OCI-LY7 (cell line): ENCODE measurements around the gene LCAT. TPM values are rescaled to one million over a fixed set of nuclear protein-coding genes. Genes with fewer than 3 reads are reported as not detected.

Experiments
- BruUV-seq: library from RNA; stranded (reverse); fragments of 400-500 nt; replicated peaks from 2 replicates; lab custom pipeline; 2021; lab: Mats Ljungman, UMichigan
- CTCF ChIA-PET: fragments of 300-600 bp; sonication (Branson Sonifier 250); formaldehyde crosslinking; loops from one replicate; lab custom pipeline; 2022; ENCODE audit warnings: antibody characterized with exemption; ENCODE audit not compliant: unreplicated experiment; lab: Charles Lee
- POLR2A ChIA-PET: fragments of 300-600 bp; sonication (Branson Sonifier 250); formaldehyde crosslinking; loops from one replicate; lab custom pipeline; 2022; ENCODE audit warnings: antibody characterized with exemption; lab: Charles Lee
- DNase-seq: peaks from one replicate; pipeline ENCODE4 v3.0.0-alpha.2; 2015; ENCODE audit warnings: low spot score
- H2AFZ ChIP-seq: fragments of 200-600 bp; sonication (generic), shearing (Covaris generic); 2 replicates; pipeline ENCODE4 v1.6.1; 2014; ENCODE audit warnings: mild to moderate bottlenecking, antibody characterized with exemption, low read length, moderate library complexity
- H3K27ac ChIP-seq: fragments of 200-600 bp; sonication (generic); 2 replicates; pipeline ENCODE4 v1.5.1; 2014; ENCODE audit warnings: mixed run types, low read depth, mild to moderate bottlenecking, moderate library complexity, low read length, inconsistent platforms; ENCODE audit not compliant: poor library complexity, severe bottlenecking
- H3K36me3 ChIP-seq: fragments of 200-600 bp; sonication (generic); 2 replicates; pipeline ENCODE4 v1.6.1; 2014; ENCODE audit warnings: mild to moderate bottlenecking, antibody characterized with exemption, low read length, moderate library complexity, mixed read lengths; ENCODE audit not compliant: insufficient read depth
- H3K4me1 ChIP-seq: fragments of 200-600 bp; sonication (generic); 2 replicates; pipeline ENCODE4 v1.5.1; 2014; ENCODE audit warnings: mild to moderate bottlenecking, low read length; ENCODE audit not compliant: insufficient read depth, poor library complexity, severe bottlenecking
- H3K4me2 ChIP-seq: fragments of 200-600 bp; sonication (generic); 2 replicates; pipeline ENCODE4 v1.6.1; 2014; ENCODE audit warnings: mild to moderate bottlenecking, low read length
- H3K4me3 ChIP-seq: fragments of 200-600 bp; sonication (generic); 2 replicates; pipeline ENCODE4 v1.5.1; 2014; ENCODE audit warnings: mild to moderate bottlenecking, low read depth, low read length; ENCODE audit not compliant: poor library complexity, severe bottlenecking
- H3K79me2 ChIP-seq: fragments of 200-600 bp; sonication (generic); 2 replicates; pipeline ENCODE4 v1.6.1; 2016; ENCODE audit warnings: low read depth, mild to moderate bottlenecking, low read length, moderate library complexity, mixed read lengths; ENCODE audit not compliant: insufficient read depth
- H3K9me2 ChIP-seq: fragments of 200-600 bp; sonication (generic); 2 replicates; pipeline ENCODE4 v1.6.1; 2016; ENCODE audit warnings: mild to moderate bottlenecking, low read length, mixed read lengths; ENCODE audit not compliant: insufficient read depth
- H3K9me3 ChIP-seq: fragments of 200-600 bp; sonication (generic); 2 replicates; pipeline ENCODE4 v1.6.1; 2014; ENCODE audit warnings: mild to moderate bottlenecking, mixed run types, low read length, mixed read lengths
- H4K20me1 ChIP-seq: fragments of 200-600 bp; sonication (generic); 2 replicates; pipeline ENCODE4 v1.6.1; 2014; ENCODE audit warnings: mild to moderate bottlenecking, antibody characterized with exemption, low read length, moderate library complexity, mixed read lengths; ENCODE audit not compliant: insufficient read depth
- EZH2phosphoT487 ChIP-seq: fragments of 200-600 bp; sonication (generic); IDR thresholded peaks from 2 replicates; pipeline ENCODE4 v1.6.1; 2018; ENCODE audit warnings: low read depth, borderline replicate concordance, mild to moderate bottlenecking, mixed run types, antibody characterized with exemption, low read length, moderate library complexity, mixed read lengths
- intact Hi-C: fragments of 100-400 bp; cut with micrococcal nuclease; formaldehyde crosslinking; loops from one replicate; pipeline ENCODE4 v1.10.0; 2022; ENCODE audit not compliant: unreplicated experiment
- total RNA-seq, 2 experiments: library from RNA; depleted of rRNA in 1 of 2; stranded (reverse); fragments of >200 nt in 1 of 2; shearing (Covaris generic) in 1 of 2; gene quantifications; 2 replicates each; pipeline ENCODE4 v1.2.3, GENCODE V29; 2014 to 2022
- TF ChIP-seq, protein P1 (sequence below): fragments of 200-600 bp; sonication (generic); conservative IDR thresholded peaks from 2 replicates; pipeline ENCODE4 v1.5.1; 2014; ENCODE audit warnings: mild to moderate bottlenecking, antibody characterized with exemption, low read length, moderate library complexity, mixed read lengths

Gene LCAT
- total RNA-seq, 2 experiments from 2014 or later, result 4.4 to 9.8 TPM

DNA sequence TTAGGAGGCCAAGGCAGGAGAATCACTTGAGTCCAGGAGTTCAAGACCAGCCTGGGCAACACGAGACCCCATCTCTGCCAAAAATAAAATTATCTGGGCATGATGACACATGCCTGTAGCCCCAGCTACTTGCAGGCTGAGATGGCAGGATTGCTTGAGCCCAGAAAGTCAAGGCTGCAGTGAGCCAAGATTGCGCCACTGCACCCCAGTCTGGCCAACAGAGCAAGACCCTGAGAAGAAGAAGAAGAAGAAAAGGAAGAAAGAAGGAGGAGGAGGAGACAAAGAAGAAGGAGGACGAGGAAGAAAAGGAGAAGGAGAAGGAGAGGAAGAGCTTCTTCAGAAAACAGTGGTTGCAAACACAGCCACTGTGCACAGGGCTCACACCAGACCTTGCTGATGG is 44.8 kb upstream of the LCAT start:
- no peak overlapping the region for H3K4me2 ChIP-seq
- H3K79me2 ChIP-seq, result no peaks in the 10 kb centered on the region
- H3K36me3 ChIP-seq, result no peaks in the 10 kb centered on the region
- DNase-seq, result no peak
- H4K20me1 ChIP-seq, result no peaks in the 10 kb centered on the region
- CTCF ChIA-PET, result no interaction called here
- TF ChIP-seq EZH2phosphoT487, result no peak
- TF ChIP-seq, protein P1, sequence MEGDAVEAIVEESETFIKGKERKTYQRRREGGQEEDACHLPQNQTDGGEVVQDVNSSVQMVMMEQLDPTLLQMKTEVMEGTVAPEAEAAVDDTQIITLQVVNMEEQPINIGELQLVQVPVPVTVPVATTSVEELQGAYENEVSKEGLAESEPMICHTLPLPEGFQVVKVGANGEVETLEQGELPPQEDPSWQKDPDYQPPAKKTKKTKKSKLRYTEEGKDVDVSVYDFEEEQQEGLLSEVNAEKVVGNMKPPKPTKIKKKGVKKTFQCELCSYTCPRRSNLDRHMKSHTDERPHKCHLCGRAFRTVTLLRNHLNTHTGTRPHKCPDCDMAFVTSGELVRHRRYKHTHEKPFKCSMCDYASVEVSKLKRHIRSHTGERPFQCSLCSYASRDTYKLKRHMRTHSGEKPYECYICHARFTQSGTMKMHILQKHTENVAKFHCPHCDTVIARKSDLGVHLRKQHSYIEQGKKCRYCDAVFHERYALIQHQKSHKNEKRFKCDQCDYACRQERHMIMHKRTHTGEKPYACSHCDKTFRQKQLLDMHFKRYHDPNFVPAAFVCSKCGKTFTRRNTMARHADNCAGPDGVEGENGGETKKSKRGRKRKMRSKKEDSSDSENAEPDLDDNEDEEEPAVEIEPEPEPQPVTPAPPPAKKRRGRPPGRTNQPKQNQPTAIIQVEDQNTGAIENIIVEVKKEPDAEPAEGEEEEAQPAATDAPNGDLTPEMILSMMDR, result no peak
- H3K9me3 ChIP-seq, result no peaks in the 10 kb centered on the region
- H3K27ac ChIP-seq, result no peak overlapping the region
- no peaks in the 10 kb centered on the region for H3K9me2 ChIP-seq
- peaks cover 29% of the 10 kb centered on the region for H3K4me1 ChIP-seq
- intact Hi-C loops, result no loop called here
- H2AFZ ChIP-seq, result no peak overlapping the region
- POLR2A ChIA-PET, result no interaction called here
- no peak overlapping the region for H3K4me3 ChIP-seq
- no TSS peak for BruUV-seq

- Histone ChIP-seq H2AFZ (no peak overlapping the region), H3K36me3 (no peaks in the 10 kb centered on the region), H3K4me3 (no peak overlapping the region), H3K79me2 (no peaks in the 10 kb centered on the region), H3K9me2 (no peaks in the 10 kb centered on the region), H3K27ac (no peak overlapping the region), H3K4me1 (peaks cover 27% of the 10 kb centered on the region), H4K20me1 (no peaks in the 10 kb centered on the region), H3K4me2 (no peak overlapping the region), H3K9me3 (no peaks in the 10 kb centered on the region)
- TF ChIP-seq EZH2phosphoT487, result no peak
- TF ChIP-seq, protein P1, result no peak
- CTCF ChIA-PET, result no interaction called here
- no peak for DNase-seq
- POLR2A ChIA-PET, result interaction anchor here (0.7 to 0.8 kb wide), 2 partner anchors 11 to 1057 kb away, joined by 3 read pairs; partner anchors contain the start of gene DPEP2
- no TSS peak for BruUV-seq
- intact Hi-C loops, result no loop called here
Observed at GRCh38 chr16:67987460-67988160, 43.7 kb upstream of the LCAT start.

DNA sequence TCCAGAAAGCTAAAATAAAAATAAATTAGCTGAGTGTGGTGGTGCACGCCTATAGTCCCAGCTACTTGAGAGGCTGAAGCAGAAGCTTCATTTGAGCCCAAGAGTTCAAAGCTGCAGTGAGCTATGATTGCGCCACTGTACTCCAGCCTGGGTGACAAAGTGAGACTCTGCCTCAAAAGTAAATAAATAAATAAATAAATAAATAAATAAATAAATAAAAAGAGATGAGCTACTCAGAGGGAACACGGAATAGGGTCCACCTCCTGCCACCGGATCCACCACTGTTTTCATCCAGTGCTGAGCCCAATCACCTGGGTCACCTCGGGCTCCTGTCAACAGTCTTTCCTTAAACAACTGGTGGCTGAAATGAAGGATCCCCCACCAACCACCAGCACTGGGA is 43.0 kb upstream of the LCAT start:
- Histone ChIP-seq H3K4me3 (no peak overlapping the region), H3K4me2 (no peak overlapping the region), H2AFZ (no peak overlapping the region), H3K9me3 (no peaks in the 10 kb centered on the region), H3K36me3 (no peaks in the 10 kb centered on the region), H3K79me2 (no peaks in the 10 kb centered on the region), H3K4me1 (peaks cover 27% of the 10 kb centered on the region), H3K27ac (no peak overlapping the region), H3K9me2 (no peaks in the 10 kb centered on the region), H4K20me1 (no peaks in the 10 kb centered on the region)
- CTCF ChIA-PET, result no interaction called here
- intact Hi-C loops, result no loop called here
- POLR2A ChIA-PET, result interaction anchor here (0.6 to 1.3 kb wide), 4 partner anchors 12 to 98 kb away, joined by 3 to 4 read pairs (median 4); partner anchors contain the start of genes DPEP2 and NFATC3
- DNase-seq, result no peak
- BruUV-seq, result no TSS peak
- TF ChIP-seq EZH2phosphoT487, result no peak
- TF ChIP-seq, protein P1, result no peak
